GM20000 (cell line): ENCODE measurements around the gene TUBB4B.

Experiments
- DNase-seq: peaks from one replicate; pipeline ENCODE4 v3.0.0; 2012; ENCODE audit warnings: low spot score
- TF ChIP-seq, protein P1 (sequence below): IDR thresholded peaks from 2 replicates; pipeline ENCODE4 v1.5.1; 2012; ENCODE audit warnings: mild to moderate bottlenecking, control low read depth; ENCODE audit errors: extremely low read depth, missing control alignments

Gene TUBB4B

DNA sequence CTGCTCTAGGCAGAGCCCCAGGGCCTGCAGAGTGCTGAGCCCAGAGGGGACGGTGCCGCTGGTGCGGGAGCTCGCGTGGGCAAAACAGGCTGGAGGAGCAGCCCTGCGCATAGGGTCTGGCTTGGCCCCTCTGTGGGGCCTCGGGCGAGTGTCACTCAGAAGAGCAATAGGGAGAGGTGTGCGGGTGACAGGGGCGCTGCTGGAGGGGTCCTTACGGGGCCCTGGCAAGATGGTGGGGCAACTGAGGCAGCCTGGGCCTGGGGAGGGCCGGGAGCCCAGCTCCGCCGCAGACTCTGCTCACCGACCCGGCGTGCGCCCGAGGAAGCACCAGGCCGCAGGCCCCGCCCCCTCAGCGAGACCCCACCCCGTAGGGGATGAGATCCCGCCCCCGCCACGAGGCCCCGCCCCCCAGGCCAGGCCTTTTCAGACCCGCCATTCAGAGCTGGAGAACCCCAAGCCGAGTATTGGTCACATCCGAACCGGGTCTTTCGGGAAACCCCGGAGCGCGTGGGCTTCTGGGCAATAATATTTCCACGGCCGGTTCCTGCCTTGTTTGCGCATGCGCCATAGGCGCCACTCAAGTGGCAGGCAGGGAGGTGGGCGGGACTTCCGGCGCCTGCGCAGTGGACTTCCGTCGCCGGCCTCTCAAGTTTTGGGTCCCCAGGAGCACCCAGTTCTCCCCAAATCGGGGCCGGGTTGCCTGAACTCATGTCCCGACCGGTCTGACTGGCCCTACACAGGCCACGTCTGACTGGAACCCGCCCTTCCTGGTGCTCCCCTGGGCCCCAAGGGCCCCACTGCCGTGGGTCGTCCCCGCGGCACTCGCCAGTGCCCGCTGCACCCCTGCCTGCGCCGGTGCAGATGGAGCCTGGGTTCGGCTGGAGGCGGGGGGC is 17.8 kb upstream of the TUBB4B start:
- DNase-seq, result peak; percentile 99
- TF ChIP-seq, protein P1, sequence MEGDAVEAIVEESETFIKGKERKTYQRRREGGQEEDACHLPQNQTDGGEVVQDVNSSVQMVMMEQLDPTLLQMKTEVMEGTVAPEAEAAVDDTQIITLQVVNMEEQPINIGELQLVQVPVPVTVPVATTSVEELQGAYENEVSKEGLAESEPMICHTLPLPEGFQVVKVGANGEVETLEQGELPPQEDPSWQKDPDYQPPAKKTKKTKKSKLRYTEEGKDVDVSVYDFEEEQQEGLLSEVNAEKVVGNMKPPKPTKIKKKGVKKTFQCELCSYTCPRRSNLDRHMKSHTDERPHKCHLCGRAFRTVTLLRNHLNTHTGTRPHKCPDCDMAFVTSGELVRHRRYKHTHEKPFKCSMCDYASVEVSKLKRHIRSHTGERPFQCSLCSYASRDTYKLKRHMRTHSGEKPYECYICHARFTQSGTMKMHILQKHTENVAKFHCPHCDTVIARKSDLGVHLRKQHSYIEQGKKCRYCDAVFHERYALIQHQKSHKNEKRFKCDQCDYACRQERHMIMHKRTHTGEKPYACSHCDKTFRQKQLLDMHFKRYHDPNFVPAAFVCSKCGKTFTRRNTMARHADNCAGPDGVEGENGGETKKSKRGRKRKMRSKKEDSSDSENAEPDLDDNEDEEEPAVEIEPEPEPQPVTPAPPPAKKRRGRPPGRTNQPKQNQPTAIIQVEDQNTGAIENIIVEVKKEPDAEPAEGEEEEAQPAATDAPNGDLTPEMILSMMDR, result no peak

DNA sequence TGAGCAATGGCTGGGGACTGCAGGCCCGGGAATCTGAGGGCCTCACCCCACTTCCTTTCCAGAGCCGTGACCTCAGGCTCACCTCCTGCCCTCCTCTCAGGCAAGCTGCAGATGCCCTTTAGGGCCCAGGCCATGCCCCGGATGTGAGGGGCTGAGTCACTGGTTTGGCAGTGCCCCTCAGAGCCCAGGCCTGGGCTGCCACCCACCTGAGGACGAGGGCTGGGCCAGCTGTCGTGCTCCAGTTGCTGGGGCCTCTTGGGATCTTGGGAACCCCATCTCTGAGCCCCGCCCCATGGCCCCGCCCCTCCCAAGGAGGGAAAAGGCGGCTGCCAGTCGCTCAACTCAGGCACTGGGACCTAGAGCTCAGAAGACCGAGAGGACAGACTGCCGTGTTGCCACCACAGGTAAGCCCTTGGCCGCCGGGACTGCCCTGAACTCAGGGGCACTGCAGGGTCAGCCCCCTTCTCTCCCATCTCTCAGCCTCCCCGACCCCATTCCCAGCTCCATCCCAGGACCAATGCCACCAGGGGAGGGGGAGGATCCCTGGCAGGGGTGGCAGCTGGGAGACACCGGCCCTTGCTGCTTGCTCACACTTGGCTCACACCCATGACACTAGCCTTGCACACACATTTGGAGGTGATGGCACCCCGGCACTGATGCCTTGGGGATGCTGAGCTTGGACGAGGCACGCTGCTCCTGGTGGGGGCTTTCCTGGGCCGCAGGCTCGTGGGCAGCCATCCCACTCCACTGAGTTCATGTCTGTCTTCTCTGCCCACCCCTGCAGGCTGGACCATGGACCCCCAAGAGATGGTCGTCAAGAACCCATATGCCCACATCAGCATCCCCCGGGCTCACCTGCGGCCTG is 16.0 kb upstream of the TUBB4B start, which contains the start of gene CYSRT1:
Gene CYSRT1 (plus strand): TSS at position 345 of the 865 bp plus-strand sequence. CDS start 448 bp downstream, at position 793.
- TF ChIP-seq, protein P1, result no peak
- no peak for DNase-seq

DNA sequence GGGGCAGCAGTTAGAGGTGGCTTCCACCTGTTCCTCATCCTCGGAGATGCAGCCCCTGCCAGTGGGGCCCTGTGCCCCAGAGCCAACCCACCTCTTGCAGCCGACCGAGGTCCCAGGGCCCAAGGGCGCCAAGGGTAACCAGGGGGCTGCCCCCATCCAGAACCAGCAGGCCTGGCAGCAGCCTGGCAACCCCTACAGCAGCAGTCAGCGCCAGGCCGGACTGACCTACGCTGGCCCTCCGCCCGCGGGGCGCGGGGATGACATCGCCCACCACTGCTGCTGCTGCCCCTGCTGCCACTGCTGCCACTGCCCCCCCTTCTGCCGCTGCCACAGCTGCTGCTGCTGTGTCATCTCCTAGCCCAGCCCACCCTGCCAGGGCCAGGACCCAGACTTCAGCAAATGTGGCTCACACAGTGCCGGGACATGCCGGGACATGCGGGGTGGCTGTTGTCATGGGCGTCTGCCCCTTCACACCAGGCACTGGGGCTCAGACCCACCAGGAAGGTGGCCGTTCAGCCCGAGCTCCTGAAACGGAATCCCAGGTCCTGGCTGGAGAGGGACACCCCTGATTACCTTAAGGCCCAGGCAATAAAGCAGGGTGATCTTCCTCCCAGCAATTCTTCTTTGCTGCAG is 15.3 kb upstream of the TUBB4B start:
- DNase-seq, result no peak
- TF ChIP-seq, protein P1, result no peak

DNA sequence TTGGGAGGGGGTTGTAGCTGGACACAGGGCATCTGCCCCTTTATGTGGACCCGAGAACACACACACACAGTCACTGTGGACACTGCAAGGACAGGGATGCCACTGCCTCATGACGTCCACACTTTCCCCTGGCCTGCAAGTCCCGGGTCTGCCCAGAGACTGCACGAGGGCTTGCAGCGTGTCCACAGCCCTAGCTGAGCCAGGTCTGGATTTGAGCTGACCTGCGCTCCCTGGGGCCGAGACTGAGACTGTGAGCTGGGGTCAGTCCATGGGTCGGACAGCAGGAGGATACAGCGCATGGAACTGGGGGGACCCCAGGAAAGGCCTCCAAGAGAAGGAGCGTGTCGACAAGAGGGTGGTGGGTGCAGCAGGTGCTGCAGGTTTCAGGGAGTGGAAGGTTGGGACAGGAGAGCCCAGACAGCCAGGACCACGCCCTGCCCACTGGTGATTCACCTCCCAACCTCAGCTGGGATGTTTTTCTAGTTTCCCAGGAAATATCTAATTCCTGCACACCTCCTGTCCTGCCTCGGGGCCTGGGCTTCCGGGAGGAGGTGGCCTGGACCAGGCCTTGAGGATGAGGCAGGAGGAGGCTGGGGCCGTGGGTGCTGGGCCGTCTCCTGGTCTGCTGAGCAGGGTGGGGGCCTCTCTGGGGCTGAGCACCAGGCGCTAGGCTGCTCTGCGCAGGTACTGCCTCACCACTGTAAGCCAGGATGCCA is 14.6 kb upstream of the TUBB4B start:
- TF ChIP-seq, protein P1, result no peak
- no peak for DNase-seq

DNA sequence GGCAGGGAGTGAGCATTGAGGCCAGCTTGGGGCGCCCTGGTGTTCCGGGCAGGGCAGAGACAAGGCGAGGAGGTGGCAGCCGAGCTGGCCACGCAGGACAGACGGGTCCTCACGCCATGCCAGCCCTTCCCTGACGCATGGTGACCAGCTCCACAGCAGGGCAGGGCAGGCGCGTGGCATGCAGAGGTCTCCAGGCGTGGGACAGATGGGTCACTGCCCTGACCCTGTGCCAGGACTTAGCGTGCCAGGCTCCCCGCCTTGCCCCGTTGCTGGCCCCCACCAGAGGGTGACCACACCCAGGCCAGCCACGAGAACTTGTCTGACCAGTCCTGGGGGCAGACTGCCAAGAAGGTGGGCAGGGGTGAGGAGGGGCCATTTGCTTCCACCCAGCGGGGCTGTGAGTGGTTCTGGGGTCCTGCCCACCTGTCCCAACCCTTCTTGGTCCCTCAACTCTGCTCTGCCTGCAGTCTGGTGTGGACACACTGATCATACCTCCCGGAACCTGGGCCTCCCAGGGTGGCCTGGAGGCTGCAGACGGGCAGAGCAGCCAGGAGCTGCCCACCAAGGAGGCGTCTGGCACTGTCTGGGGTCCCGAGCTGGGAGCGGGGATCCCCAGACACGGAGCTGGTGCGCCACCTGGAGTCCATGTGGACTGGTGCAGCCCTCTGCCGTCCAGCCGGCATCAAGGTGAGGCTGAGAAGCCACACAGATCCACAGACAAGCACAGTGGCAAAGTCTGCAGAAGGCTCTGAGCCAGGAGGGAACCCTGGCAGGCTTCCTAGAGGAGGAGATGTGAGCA is 13.8 kb upstream of the TUBB4B start, which contains the start of gene RNF224:
Gene RNF224 (plus strand): TSS at position 449 of the 799 bp plus-strand sequence. CDS start 834 bp downstream, outside the sequence.
- DNase-seq, result peak; percentile 88
- TF ChIP-seq, protein P1, result peak; percentile 94

DNA sequence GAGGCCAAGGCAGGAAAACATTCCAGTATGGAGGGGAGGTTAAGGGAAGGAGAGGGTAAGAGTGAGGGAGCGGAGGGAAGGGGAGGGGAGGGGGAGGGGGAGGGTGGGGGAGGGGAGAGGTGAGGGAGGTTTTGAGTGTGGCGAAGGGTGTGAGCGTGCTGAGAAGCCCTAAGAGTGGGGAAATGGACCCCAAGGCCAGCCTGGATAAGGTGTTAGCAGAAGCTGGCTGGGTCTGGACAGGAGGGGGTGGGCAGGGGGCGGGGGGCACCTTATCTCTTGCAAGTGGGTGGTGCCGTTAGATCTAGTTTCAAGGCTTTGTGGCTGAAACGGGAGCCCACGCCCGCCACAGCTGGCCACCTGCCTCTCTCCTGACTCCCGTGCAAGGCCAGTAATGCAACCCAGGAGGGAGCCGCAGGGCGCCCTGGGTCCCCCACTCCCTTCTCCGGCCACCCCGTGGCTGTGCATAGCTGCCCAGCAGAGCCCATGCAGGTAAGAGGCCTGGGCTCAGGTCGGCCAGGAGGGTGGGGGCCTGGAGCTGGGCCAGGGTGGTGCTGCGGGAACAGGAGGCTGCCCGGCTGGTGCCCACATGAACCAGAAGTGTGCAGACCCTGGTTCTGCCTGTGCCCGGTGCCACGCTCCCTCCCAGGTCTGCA is 13.1 kb upstream of the TUBB4B start:
- TF ChIP-seq, protein P1, result no peak

More for the DNA sequence above, 13.1 kb upstream of the TUBB4B start:
- no peak for DNase-seq
